ENCODE measurements around the gene KLLN.

GRCh38 chr10:87868277-87868676 is 4.9 kb upstream of the KLLN start:
- TF ChIP-seq FOSL1 (CRISPR knock-in tag; IDR thresholded peaks at IDR 0.05; ENCODE audit: borderline replicate concordance) (no peak), MYPOP (CRISPR knock-in tag; IDR thresholded peaks at IDR 0.05) (no peak), ISX (CRISPR knock-in tag; conservative IDR thresholded peaks at IDR 0.05) (no peak), CTCF (CRISPR knock-in tag; IDR thresholded peaks at IDR 0.05) (no peak), STAG1 (CRISPR knock-in tag; IDR thresholded peaks at IDR 0.05) (no peak), ZNF224 (CRISPR knock-in tag; IDR thresholded peaks at IDR 0.05) (no peak), EZH2 (conservative IDR thresholded peaks at IDR 0.05; ENCODE audit: low read depth, low read length) (no peak), CBX5 (CRISPR knock-in tag; IDR thresholded peaks at IDR 0.05; ENCODE audit: borderline replicate concordance) (no peak), MAFF (IDR thresholded peaks at IDR 0.05; ENCODE audit: low read depth, low read length) (no peak)

Measured in HepG2 (cell line).